ENCODE measurements around the gene BFAR.
"Not testable (repeated sequence)": the region's sequence is repeated elsewhere in the genome, so short reads cannot be mapped to it uniquely, and the experiment has no call there.

BFAR gene

DNA sequence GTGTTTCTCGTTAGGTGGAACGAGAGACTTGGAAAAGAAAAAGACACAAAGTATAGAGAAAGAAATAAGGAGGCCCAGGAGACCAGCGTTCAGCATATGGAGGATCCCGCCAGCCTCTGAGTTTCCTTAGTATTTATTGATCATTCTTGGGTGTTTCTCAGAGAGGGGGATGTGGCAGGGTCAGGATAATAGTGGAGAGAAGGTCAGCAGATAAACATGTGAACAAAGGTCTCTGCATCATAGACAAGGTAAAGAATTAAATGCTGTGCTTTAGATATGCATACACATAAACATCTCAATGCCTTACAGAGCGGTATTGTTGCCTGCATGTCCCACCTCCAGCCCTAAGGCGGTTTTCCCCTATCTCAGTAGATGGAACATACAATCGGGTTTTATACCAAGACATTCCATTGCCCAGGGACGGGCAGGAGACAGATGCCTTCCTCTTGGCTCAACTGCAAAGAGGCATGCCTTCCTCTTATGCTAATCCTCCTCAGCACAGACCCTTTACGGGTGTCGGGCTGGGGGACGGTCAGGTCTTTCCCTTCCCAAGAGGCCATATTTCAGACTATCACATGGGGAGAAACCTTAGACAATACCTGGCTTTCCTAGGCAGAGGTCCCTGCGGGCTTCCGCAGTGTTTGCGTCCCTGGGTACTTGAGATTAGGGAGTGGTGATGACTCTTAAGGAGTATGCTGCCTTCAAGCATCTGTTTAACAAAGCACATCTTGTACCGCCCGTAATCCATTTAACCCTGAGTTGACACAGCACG, 3.6 kb downstream of the BFAR start:
- not testable (repeated sequence) for DNase-seq

DNA sequence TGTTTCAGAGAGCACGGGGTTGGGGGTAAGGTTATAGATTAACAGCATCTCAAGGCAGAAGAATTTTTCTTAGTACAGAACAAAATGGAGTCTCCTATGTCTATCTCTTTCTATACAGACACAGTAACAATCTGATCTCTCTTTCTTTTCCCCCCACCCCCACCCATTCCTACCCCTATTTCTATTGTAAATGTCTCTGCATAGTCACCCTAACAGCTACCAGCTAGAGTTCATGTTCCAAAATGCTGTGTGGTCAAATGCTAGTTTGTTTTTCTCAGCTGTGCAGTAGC, 4.1 kb downstream of the BFAR start:
- DNase-seq: not testable (repeated sequence)

DNA sequence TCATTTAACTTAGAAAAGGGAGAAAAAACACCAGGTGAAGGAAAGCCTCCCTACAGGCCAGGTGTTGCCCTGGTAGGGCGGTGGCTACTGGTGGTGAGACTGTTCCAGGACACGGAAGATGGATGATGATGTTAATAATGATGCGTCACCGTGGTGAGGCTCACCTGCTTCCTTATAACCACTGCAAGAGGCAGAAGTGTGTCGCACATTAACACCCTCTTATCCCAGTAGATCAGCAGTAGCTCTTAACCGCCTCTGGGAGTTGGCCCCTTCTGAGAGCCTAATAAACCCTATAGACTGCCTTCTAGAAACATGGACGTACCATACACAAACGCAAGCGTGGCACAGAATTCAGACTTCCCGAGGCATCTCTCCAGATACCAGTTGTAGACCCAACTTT, 7.8 kb downstream of the BFAR start:
- DNase-seq: no peak

DNA sequence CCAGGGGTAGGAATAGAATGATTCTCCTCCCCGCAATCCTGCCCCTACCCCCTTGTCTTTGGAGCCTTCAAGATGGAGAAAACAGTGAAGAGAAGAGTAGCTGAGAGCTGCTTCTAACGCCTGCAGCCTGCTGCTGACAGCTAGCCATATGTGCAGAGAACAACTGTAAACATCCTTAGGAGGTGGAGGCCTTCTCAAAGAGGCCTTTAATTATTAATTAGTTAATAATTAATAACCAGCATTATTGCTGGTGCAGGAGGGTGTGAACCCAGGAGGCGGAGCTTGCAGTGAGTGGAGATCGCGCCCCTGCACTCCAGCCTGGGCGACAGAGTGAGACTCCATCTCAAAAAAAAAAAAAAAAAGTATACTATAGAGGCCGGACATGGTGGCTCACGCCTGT, 8.5 kb downstream of the BFAR start:
- no peak for DNase-seq

DNA sequence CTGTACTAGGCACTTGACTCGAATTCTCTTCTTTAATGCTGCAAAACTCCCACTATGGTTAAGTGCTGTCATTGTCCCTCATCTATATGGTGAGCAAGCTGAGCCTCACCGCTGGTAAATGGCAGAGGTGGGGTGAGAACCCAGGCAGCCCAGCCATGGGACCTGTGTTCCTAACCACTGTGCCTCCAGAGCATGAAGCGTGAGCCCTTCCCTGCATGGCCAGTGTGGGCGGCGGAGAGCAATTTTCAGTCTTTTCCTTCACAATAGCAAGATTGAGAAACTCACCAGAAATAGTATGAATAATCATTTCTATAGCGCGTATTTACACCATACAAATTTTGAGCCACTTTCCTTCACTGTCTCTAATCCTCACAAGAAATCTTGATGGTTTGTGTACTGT, 9.2 kb downstream of the BFAR start:
- no peak for DNase-seq

DNA sequence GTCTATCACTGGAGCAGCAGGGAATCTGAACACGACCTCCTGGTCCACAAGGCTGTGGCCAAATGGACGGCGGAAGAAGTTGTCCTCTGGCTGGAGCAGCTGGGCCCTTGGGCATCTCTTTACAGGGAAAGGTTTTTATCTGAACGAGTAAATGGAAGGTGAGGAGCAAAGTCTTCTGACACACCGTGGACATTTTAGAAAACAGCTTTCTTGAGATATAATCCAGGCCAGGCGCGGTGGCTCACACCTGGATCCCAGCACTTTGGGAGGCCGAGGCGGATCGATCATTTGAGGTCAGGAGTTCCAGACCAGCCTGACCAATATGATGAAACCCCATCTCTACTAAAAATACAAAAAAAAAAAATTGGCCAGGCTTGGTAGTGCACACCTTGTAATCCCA, 17.1 kb downstream of the BFAR start:
- no peak for DNase-seq

DNA sequence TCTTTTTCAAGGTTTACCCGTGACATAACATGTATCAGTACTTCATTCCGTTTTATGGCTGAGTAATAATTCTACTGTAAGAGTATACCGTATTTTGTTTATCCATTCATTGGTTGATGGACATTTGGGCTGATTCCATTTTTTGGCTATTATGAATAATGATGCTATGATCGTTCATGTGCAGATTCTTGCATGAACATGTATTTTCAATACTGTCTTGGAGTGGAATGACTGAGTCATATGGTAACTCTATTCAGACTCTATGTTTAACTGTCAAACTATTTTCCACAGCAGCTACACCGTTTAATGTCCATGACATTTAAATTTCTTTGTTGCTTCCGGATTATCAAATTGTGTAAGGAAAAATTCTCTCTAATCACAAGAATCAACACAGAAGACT, 17.9 kb downstream of the BFAR start:
- no peak for DNase-seq

DNA sequence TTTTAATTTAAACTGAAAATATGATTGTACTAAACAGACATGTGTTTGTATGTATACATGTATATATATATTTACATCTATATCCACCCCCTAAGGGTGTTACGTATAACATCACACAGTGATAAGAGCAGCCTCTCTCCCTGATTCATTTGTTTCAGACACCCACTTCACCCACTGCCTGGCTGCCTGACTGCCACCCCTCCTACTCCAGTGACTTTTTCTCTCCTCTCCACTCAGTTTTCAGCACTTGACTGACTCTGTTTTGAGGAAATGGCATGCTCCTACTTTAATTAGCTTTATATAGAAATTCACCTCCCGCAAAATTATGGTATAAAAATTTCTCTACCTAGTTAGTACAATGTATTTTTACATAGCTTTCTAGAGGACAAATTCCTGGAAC, 20.0 kb downstream of the BFAR start:
- no peak for DNase-seq

DNA sequence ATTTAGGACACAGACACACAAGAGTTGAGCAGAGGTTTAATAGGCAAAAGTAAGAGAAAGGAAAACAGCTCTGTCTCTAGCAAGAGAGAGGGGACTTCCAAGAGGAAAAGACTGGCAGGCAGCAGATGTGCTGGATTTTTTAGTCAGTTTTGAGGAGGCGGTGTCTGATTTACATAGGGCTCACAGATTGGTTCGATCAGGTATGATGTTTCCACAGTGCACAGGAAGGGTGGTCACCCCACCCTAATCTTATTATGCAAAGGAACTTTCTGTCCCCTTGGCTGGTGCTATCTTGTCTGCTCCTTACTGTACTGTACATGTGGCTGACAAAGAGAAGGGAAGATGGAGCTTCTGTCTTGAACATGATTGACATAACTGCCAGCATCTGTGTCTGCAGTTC, 25.3 kb downstream of the BFAR start:
- DNase-seq: no peak

DNA sequence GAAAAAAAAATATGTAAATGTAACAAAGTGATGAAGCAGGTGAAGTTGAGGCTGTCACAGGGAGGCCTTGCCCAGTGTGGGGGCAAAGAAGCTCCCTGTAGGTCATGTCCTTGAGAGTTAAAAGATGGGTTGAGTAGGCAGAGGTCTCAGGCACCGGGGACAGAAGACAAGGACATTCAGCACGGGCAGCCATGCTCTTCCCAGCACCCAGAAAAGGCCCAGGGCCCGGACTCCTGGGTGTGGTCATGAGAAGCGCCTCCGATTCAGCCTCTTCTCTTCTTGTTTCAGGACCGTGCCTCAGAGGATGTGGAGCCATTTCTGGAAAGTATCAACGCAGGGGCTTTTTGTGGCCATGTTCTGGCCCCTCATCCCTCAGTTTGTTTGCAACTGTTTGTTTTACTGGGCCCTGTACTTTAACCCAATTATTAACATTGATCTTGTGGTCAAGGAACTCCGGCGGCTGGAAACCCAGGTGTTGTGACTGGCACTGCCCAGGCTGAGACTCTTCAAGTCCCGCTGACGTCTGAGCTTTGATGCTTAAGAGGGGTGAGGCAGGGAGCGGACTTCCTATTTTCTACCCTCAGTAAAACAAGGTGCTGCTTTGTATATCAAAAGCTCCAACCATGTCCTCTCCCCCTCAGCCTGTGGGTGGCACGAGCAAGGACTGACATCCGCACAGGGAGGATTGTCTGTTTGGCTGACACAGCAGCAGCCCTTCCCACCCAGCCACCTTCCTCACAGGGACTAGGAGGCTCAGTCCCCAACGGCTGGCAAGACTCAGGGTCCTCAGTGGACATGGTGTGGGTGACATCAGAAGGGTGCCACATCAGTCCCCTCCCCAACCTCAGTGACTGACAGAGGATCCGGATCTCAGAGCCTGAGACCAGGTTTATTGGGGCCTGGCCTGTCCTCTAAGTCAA, 34.9 kb downstream of the BFAR start:
- DNase-seq: no peak

DNA sequence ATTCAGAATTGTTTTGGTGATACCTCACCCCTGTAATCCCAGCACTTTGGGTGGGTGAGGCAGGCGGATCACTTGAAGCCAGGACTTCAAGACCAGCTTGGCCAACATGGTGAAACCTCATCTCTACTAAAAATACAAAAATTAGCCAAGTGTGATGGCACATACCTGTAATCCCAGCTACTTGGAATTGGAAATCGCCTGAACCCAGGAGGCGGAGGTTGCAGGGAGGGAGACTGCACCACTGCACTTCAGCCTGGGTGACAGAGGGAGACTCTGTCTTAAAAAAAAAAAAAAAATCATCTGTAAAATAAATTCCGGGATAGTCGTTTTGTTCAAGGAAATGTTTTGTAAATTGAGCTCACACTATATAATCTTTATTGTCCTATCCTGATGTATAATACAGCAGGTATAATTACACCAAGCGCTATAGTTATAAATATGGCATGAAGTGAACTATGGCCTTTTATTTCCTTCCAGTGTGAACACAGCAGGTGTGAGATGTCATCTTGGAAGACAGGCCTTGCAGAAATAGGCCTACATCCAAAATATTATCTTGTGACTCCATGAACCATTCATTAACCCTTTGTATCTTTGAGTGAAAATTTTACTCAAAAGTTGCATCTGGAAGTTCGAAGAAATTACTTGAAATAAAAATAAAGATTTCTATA, 35.9 kb downstream of the BFAR start:
- DNase-seq: no peak

DNA sequence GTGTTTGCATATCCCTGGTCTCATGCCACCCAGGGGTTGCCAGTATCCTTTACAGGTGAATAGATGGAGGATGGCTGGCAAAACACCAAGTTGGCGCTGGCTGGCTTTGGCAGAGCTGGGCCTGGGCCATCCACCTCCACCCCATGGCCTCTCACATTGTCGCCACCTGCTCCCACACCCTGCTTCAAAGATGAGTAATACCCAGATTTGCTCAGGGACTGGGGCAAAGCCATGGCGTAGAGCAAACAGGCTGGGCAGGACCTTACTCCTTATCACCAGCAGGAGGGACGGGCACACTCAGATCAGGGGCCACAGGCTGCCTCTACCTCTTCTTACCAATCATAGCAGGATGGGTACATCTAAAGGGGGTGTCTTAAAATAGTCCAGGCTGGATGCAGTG, 37.0 kb downstream of the BFAR start:
- no peak for DNase-seq

DNA sequence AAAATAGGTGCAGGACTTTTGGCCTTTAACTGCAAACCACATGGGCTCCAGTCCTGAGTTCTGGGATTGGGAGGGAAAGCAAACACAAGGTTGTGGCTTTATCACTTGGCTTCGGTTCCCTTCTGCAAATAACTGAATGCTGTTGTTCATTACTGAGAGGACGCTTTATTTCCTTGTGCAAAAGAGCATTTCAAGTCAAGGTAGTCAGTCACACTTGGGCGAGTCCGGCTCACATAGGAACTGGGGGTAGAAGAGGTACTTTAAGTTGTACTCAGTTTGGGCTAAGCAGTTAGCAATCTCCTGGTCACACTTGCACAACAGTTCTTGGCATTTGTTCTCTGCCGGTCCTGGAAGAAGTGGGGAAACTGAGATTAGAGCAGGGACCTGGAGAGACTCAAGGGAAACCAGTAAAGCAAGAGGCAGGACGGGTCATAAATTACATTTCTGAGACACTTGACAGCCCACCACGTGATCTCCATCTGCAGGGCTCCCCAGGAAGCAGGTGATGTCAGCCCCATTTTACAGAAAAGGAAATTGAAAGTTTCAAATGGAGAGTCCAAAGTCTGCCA, 39.7 kb downstream of the BFAR start:
- DNase-seq: no peak

DNA sequence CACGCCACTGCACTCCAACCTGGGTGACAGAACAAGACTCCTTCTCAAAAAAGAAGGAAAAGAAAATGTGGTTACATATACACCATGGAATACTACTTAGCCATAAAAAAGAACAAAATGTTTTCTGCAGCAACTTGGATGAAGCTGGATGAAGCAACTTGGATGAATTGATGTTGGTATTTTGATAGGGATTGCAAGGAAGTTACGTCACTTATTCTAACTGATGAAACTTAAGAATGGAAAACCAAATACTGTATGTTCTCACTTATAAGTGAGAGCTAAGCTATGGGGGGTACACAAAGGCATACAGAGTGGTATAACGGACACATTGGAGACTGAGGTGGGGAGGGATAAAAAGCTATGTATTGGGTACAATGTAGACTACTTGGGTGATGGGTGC, 43.9 kb downstream of the BFAR start:
- DNase-seq: no peak

DNA sequence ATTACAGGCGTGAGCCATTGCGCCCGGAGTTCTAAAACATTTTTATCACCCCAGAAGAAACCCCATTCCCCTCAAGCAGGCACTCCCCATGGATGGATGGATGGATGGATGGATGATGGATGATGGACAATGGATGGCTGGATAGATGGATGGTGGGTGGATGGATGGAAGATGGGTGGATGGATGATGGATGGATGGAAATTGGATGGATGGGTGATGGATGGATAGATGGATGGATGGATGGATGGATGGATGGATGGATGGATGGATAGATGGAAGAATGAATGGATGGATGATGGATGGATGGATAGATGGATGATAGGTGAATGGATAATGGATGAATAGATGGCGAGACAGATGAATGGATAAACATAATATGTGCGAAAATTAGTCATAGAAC, 44.9 kb downstream of the BFAR start:
- no peak for DNase-seq

DNA sequence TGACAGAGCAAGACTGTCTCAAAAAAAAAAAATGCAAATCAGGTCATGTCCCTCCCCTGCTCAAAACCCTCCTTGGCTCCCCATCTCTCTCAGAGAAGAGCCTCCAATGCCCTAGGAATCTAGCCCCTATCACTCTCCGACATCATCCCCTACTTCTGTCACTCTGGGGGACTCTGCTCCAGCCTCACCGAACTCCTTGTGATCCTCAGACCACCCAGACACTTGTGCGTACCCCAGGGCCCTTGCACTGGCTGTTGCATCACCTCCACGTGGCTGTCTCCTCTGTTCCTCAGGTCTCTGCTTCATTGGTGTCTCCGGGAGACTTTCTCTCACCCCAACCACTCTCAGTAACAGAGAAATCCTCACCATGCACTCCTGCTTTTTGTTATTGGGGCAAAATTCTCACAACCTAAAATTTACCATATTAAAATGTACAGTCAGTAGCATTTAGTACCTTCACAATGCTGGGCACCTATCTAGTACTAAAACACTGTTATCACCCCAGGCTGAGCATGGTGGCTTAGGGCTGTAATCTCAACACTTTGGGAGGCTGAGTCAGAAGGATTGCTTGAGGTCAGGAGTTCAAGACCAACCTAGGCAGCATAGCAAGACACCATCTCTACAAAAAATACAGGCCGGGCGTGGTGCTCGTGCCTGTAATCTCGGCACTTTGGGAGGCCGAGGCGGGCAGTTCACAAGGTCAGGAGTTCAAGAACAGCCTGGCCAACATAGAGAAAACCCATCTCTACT, 46.2 kb downstream of the BFAR start:
- no peak for DNase-seq

DNA sequence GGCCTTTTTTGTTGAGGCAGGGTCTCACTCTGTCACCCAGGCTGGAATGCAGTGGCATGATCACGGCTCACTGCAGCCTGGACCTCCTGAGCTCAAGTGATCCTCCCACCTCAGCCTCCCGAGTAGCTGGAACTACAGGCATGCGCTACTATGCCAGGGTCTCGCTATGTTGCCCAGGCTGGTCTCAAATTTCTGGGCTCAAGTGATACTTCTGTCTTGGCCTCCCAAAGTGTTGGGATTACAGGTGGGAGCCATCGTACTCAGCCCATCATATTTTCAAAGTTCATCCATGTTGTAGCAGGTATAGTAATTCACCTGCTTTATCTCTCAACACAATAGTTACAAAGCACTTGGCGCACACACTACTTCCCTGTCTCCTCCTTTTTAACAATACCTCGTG, 47.6 kb downstream of the BFAR start:
- not testable (repeated sequence) for DNase-seq

DNA sequence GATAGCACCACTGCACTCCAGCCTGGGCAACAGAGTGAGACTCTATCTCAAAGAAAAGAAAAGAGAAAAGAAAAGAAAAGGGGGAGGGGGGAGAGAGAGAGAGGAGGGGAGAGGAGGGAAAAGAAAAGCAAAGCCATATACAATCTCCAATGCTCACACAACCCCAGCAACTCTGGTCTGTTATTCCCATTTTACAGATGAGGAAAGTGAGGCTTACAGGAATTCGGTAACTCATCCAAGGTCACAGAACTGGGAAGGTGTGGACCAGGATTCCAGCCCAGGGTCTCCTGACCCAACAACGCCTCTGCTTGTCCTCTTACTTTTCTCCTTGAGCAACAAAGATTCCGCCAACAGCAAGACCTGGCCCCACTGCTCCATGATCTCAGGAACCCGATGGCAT, 48.4 kb downstream of the BFAR start:
- no peak for DNase-seq

DNA sequence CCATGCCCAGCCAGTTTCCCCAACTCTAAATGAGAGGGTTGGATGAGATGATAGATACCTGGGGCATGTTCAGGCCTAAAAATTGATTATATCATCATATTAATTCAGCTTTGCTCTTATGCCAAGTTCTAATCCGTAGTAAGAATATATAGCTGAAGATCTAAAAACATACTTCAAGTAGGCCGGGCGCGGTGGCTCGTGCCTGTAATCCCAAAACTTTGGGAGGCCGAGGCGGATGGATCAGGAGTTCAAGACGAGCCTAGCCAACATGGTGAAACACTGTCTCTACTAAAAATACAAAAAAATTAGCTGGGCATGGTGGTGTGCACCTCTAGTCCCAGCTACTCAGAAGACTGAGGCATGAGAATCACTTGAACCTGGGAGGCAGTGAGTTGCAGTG, 49.4 kb downstream of the BFAR start:
- DNase-seq: no peak

DNA sequence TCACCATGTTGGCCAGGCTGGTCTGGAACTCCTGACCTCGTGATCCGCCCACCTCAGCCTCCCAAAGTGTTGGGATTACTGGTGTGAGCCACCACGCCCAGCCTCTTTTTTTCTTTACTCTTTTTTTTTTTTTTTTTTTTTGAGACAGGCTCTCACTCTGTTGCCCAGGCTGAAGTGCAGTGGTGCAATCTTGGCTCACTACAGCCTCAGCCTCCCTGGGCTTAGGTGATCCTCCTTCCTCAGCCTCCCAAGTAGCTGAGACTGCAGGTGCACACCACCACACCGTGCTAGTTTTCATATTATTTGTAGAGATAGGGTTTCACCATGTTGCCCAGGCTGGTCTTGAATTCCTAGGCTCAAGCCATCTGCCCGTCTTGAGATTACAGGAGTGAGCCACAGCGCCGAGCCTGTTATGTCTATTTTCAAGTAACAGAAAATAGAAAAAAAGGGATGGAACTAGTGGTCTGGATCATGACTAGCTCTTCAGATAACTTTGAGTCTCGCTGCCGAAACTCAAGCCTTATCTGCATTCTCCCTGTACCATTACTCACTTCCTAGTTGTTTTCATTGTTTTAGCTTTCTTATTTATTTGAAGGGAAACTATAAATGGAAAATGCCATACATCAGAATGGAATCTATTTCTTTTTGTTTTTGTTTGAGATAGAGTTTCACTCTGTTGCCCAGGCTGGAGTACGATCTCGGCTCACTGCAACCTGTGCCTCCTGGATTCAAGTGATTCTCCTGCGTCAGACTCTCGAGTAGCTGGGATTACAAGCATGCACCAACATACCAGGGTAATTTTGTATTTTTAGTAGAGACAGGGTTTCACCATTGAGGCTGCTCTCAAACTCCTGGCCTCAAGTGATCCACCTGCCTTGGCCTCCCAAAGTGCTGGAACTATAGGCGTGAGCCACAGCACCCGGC, 53.4 kb downstream of the BFAR start:
- DNase-seq: not testable (repeated sequence)

DNA sequence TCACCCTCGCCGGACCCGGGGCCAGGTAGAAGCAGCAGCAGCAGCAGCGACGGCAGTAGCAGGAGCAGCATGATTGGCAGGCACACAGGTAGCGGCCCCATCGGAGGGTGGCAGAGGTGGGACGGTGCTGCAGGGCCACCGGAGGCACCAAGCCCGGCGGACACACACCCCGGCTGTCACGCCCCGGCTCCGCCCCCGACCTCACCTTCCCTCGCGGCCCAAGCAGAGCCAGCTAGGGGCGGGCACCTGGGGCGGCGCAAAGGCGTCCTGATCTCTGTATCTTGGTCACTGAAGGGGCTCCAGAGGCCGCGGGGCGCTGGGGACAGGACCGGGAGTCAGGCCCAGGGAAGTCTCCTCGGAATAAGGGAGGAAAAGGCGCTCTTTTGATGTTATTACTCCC, 61.4 kb downstream of the BFAR start, which contains the start of gene PLA2G10:
TSS of gene PLA2G10 (minus strand) at position 180 of the 400 bp plus-strand sequence. CDS start at position 101, 79 bp downstream.
- DNase-seq: not testable (repeated sequence)

DNA sequence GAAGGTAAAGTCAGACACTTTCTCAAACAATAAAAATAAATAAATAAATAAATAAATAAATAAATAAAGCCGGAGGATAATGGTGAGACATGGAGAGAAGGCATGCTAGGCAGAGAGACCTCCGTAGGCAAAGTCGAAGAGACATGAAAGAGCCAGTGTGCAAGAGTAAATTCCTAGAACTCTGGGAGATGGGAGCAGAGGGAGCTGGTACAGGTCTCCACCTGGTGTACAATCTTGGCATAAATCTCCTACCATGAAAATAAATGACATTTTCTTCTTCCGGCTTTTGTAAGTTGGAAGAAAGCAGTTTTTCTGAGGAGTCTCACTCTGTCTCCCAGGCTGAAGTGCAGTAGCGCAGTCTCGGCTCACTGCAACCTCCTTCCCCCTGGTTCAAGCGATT, 69.1 kb downstream of the BFAR start:
- not testable (repeated sequence) for DNase-seq

Data from NCI-H2171 (cell line).